HEK293 (cell line): Measurements from ENCODE around the gene OVCH1.

ENCODE experiments used
- CTCF ChIA-PET: fragments of 350-600 bp; formaldehyde crosslinking; extraction: SDS; loops from one replicate; lab custom pipeline; 2021; ENCODE audit warnings: antibody characterized with exemption; lab: Yijun Ruan, JAX
- POLR2A ChIA-PET: fragments of 300-600 bp; formaldehyde crosslinking; extraction: SDS; loops from one replicate; lab custom pipeline; 2020; ENCODE audit warnings: antibody characterized with exemption, inconsistent platforms; lab: Yijun Ruan, JAX
- H3K27ac ChIP-seq: fragments of 200-500 bp; sonication (Bioruptor generic); 2 replicates; pipeline ENCODE4 v1.5.1; 2014; ENCODE audit warnings: low read depth, low read length, control low read depth, inconsistent platforms; ENCODE audit errors: extremely low read depth
- H3K36me3 ChIP-seq, 2 experiments: fragments of 200-500 bp in 1 of 2; sonication (Bioruptor generic) in 1 of 2; 1 replicate in 1 of 2; 2 replicates in 1 of 2; pipeline ENCODE4 v1.5.1; 2014 to 2017; ENCODE audit warnings: inconsistent platforms in 2 of 2, low read length in 2 of 2; ENCODE audit not compliant: control insufficient read depth in 2 of 2, insufficient read depth in 1 of 2
- H3K4me1 ChIP-seq: fragments of 200-500 bp; sonication (Bioruptor generic); 2 replicates; pipeline ENCODE4 v1.5.1; 2014; ENCODE audit warnings: mild to moderate bottlenecking, low read length, inconsistent platforms; ENCODE audit not compliant: control insufficient read depth, insufficient read depth
- H3K4me3 ChIP-seq: 2 replicates; pipeline ENCODE4 v1.5.1; 2011; ENCODE audit warnings: low read depth, mild to moderate bottlenecking, control low read depth, low read length, moderate library complexity
- H3K9me3 ChIP-seq: fragments of 200-500 bp; sonication (Bioruptor generic); 2 replicates; pipeline ENCODE4 v1.5.1; 2014; ENCODE audit warnings: low read depth, low read length, inconsistent platforms; ENCODE audit not compliant: control insufficient read depth, insufficient read depth
- BCL11A ChIP-seq: fragments of 450-650 bp; formaldehyde crosslinking; IDR thresholded peaks from 2 replicates; pipeline ENCODE4 v1.5.1; 2016; ENCODE audit warnings: low read depth, missing biosample characterization, missing genetic modification characterization
- GLI2 ChIP-seq: fragments of 450-650 bp; formaldehyde crosslinking; IDR thresholded peaks from 2 replicates; pipeline ENCODE4; 2017; ENCODE audit warnings: missing biosample characterization, missing genetic modification characterization, low read depth, borderline replicate concordance
- HOXC10 ChIP-seq: sonication (generic); formaldehyde crosslinking; IDR thresholded peaks from 2 replicates; pipeline ENCODE4 v1.8.1; 2023; ENCODE audit warnings: mild to moderate bottlenecking, missing genetic modification reagents
- MZF1 ChIP-seq: fragments of 450-650 bp; formaldehyde crosslinking; IDR thresholded peaks from 2 replicates; pipeline ENCODE4 v1.5.1; 2017; ENCODE audit warnings: missing biosample characterization, missing genetic modification characterization, borderline replicate concordance
- OSR2 ChIP-seq: fragments of 450-650 bp; formaldehyde crosslinking; IDR thresholded peaks from 2 replicates; pipeline ENCODE4 v1.5.1; 2016; ENCODE audit warnings: missing biosample characterization, missing genetic modification characterization
- ZBTB6 ChIP-seq: fragments of 450-650 bp; formaldehyde crosslinking; IDR thresholded peaks from 2 replicates; pipeline ENCODE4 v1.5.1; 2017; ENCODE audit warnings: missing biosample characterization, missing genetic modification characterization
- ZFP3 ChIP-seq: fragments of 450-650 bp; formaldehyde crosslinking; IDR thresholded peaks from 2 replicates; pipeline ENCODE4 v1.5.1; 2016; ENCODE audit warnings: low read depth, missing biosample characterization, missing genetic modification characterization
- ZFP69B ChIP-seq: fragments of 450-650 bp; formaldehyde crosslinking; IDR thresholded peaks from 2 replicates; pipeline ENCODE4 v1.5.1; 2016; ENCODE audit warnings: missing biosample characterization, missing genetic modification characterization
- ZNF121 ChIP-seq: fragments of 450-650 bp; formaldehyde crosslinking; IDR thresholded peaks from 2 replicates; pipeline ENCODE4 v1.5.1; 2016; ENCODE audit warnings: missing biosample characterization, missing genetic modification characterization
- ZNF133 ChIP-seq: fragments of 450-650 bp; formaldehyde crosslinking; IDR thresholded peaks from 2 replicates; pipeline ENCODE4 v1.5.1; 2016; ENCODE audit warnings: missing biosample characterization, missing genetic modification characterization
- ZNF19 ChIP-seq: fragments of 450-650 bp; formaldehyde crosslinking; IDR thresholded peaks from 2 replicates; pipeline ENCODE4; 2016; ENCODE audit warnings: missing biosample characterization, missing genetic modification characterization, low read depth
- ZNF335 ChIP-seq: fragments of 450-650 bp; formaldehyde crosslinking; conservative IDR thresholded peaks from 2 replicates; pipeline ENCODE4 v1.5.1; 2016; ENCODE audit warnings: missing biosample characterization, missing genetic modification characterization
- ZNF362 ChIP-seq: fragments of 450-650 bp; formaldehyde crosslinking; IDR thresholded peaks from 2 replicates; pipeline ENCODE4 v1.5.1; 2016; ENCODE audit warnings: missing biosample characterization, missing genetic modification characterization
- ZNF391 ChIP-seq: fragments of 450-650 bp; formaldehyde crosslinking; IDR thresholded peaks from 2 replicates; pipeline ENCODE4 v1.5.1; 2016; ENCODE audit warnings: low read depth, missing biosample characterization, missing genetic modification characterization, borderline replicate concordance
- ZNF48 ChIP-seq: fragments of 450-650 bp; formaldehyde crosslinking; IDR thresholded peaks from 2 replicates; pipeline ENCODE4 v1.5.1; 2016; ENCODE audit warnings: missing biosample characterization, missing genetic modification characterization
- ZNF571 ChIP-seq: fragments of 450-650 bp; formaldehyde crosslinking; IDR thresholded peaks from 2 replicates; pipeline ENCODE4 v1.5.0; 2017; ENCODE audit warnings: missing biosample characterization, missing genetic modification characterization
- ZNF660 ChIP-seq: fragments of 450-650 bp; IDR thresholded peaks from 2 replicates; pipeline ENCODE4 v1.5.1; 2018; ENCODE audit warnings: missing biosample characterization, mild to moderate bottlenecking, missing genetic modification characterization
- ZSCAN5A ChIP-seq: fragments of 450-650 bp; formaldehyde crosslinking; IDR thresholded peaks from 2 replicates; pipeline ENCODE4 v1.5.1; 2016; ENCODE audit warnings: missing biosample characterization, missing genetic modification characterization
- TF ChIP-seq, protein P1 (sequence below): fragments of 450-650 bp; formaldehyde crosslinking; IDR thresholded peaks from 2 replicates; pipeline ENCODE4 v1.5.1; 2016; ENCODE audit warnings: missing biosample characterization, missing genetic modification characterization
- TF ChIP-seq, protein P2 (sequence below): sonication (generic); formaldehyde crosslinking; IDR thresholded peaks from 2 replicates; pipeline ENCODE4 v1.8.1; 2022; ENCODE audit warnings: mild to moderate bottlenecking, moderate library complexity, missing genetic modification reagents
- TF ChIP-seq, protein P3 (sequence below): fragments of 450-650 bp; formaldehyde crosslinking; IDR thresholded peaks from 2 replicates; pipeline ENCODE4 v1.5.1; 2017; ENCODE audit warnings: missing biosample characterization, missing genetic modification characterization
- TF ChIP-seq, protein P4 (sequence below): fragments of 450-650 bp; formaldehyde crosslinking; IDR thresholded peaks from 2 replicates; pipeline ENCODE4 v1.5.1; 2016; ENCODE audit warnings: missing biosample characterization, missing genetic modification characterization

OVCH1 gene

GRCh38 chr12:29439506-29439905 lies 58.0 kb downstream of the OVCH1 start (continued):
- TF ChIP-seq ZBTB6 (tag by site-specific recombination) (no peak), ZSCAN5A (tag by site-specific recombination) (no peak), ZNF660 (tag by site-specific recombination) (no peak)
- TF ChIP-seq, all 188 proteins: peak for 0

- no peak overlapping the region for H3K4me3 ChIP-seq
- ChIA-PET CTCF (no interaction called here), POLR2A (no interaction called here)
- no peak overlapping the region for H3K27ac ChIP-seq
- no peaks in the 10 kb centered on the region for H3K36me3 ChIP-seq
- TF ChIP-seq OSR2 (tag by site-specific recombination): no peak
- TF ChIP-seq, protein P1, sequence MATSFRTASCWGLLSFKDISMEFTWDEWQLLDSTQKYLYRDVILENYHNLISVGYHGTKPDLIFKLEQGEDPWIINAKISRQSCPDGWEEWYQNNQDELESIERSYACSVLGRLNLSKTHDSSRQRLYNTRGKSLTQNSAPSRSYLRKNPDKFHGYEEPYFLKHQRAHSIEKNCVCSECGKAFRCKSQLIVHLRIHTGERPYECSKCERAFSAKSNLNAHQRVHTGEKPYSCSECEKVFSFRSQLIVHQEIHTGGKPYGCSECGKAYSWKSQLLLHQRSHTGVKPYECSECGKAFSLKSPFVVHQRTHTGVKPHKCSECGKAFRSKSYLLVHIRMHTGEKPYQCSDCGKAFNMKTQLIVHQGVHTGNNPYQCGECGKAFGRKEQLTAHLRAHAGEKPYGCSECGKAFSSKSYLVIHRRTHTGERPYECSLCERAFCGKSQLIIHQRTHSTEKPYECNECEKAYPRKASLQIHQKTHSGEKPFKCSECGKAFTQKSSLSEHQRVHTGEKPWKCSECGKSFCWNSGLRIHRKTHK: no peak
- no peak for TF ChIP-seq GLI2 (tag by site-specific recombination)
- TF ChIP-seq ZNF391 (tag by site-specific recombination): no peak
- TF ChIP-seq, protein P2, sequence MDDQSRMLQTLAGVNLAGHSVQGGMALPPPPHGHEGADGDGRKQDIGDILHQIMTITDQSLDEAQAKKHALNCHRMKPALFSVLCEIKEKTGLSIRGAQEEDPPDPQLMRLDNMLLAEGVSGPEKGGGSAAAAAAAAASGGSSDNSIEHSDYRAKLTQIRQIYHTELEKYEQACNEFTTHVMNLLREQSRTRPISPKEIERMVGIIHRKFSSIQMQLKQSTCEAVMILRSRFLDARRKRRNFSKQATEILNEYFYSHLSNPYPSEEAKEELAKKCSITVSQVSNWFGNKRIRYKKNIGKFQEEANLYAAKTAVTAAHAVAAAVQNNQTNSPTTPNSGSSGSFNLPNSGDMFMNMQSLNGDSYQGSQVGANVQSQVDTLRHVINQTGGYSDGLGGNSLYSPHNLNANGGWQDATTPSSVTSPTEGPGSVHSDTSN (CRISPR knock-in tag): no peak
- TF ChIP-seq ZNF48 (tag by site-specific recombination): no peak
- TF ChIP-seq ZNF121 (tag by site-specific recombination): no peak
- TF ChIP-seq ZNF335 (tag by site-specific recombination): no peak
- no peak for TF ChIP-seq MZF1 (tag by site-specific recombination)
- TF ChIP-seq ZNF19 (tag by site-specific recombination): no peak
- no peak for TF ChIP-seq ZFP3 (tag by site-specific recombination)
- TF ChIP-seq, protein P3, sequence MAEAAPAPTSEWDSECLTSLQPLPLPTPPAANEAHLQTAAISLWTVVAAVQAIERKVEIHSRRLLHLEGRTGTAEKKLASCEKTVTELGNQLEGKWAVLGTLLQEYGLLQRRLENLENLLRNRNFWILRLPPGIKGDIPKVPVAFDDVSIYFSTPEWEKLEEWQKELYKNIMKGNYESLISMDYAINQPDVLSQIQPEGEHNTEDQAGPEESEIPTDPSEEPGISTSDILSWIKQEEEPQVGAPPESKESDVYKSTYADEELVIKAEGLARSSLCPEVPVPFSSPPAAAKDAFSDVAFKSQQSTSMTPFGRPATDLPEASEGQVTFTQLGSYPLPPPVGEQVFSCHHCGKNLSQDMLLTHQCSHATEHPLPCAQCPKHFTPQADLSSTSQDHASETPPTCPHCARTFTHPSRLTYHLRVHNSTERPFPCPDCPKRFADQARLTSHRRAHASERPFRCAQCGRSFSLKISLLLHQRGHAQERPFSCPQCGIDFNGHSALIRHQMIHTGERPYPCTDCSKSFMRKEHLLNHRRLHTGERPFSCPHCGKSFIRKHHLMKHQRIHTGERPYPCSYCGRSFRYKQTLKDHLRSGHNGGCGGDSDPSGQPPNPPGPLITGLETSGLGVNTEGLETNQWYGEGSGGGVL (tag by site-specific recombination): no peak
- TF ChIP-seq ZNF362: no peak
- TF ChIP-seq, protein P4, sequence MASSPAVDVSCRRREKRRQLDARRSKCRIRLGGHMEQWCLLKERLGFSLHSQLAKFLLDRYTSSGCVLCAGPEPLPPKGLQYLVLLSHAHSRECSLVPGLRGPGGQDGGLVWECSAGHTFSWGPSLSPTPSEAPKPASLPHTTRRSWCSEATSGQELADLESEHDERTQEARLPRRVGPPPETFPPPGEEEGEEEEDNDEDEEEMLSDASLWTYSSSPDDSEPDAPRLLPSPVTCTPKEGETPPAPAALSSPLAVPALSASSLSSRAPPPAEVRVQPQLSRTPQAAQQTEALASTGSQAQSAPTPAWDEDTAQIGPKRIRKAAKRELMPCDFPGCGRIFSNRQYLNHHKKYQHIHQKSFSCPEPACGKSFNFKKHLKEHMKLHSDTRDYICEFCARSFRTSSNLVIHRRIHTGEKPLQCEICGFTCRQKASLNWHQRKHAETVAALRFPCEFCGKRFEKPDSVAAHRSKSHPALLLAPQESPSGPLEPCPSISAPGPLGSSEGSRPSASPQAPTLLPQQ (tag by site-specific recombination): no peak
- no peak for TF ChIP-seq ZFP69B (tag by site-specific recombination)
- TF ChIP-seq HOXC10 (CRISPR knock-in tag): no peak
- no peak for TF ChIP-seq ZNF133 (tag by site-specific recombination)
- TF ChIP-seq ZNF571 (tag by site-specific recombination): no peak
- TF ChIP-seq BCL11A (tag by site-specific recombination): no peak
- no peaks in the 10 kb centered on the region for H3K4me1 ChIP-seq
- no peaks in the 10 kb centered on the region for H3K9me3 ChIP-seq
Observed at GRCh38 chr12:29438752-29439408, 58.6 kb downstream of the OVCH1 start.
